Hepatocyte (in vitro differentiated cells): ENCODE measurements around the gene CFAP221. TPM values are rescaled to one million over a fixed set of nuclear protein-coding genes. Genes with fewer than 3 reads are reported as not detected.

ENCODE experiments used
- DNase-seq: peaks from one replicate; pipeline ENCODE4 v3.0.0-alpha.2; 2016; ENCODE audit warnings: low spot score
- H2AFZ ChIP-seq: fragments of 200-600 bp; sonication (generic); 2 replicates; pipeline ENCODE4 v1.6.0; 2016; ENCODE audit warnings: antibody characterized with exemption, mild to moderate bottlenecking
- H3K27ac ChIP-seq: fragments of 200-600 bp; sonication (generic); 2 replicates; pipeline ENCODE4 v1.5.1; 2016; ENCODE audit warnings: mild to moderate bottlenecking
- H3K27me3 ChIP-seq: fragments of 200-600 bp; sonication (generic); 2 replicates; pipeline ENCODE4 v1.6.1; 2016
- H3K36me3 ChIP-seq: fragments of 200-600 bp; sonication (generic); replicated peaks from 2 replicates; pipeline ENCODE4 v1.5.1; 2016; ENCODE audit warnings: low read depth; ENCODE audit not compliant: insufficient read depth
- H3K4me1 ChIP-seq: fragments of 200-600 bp; sonication (generic); 2 replicates; pipeline ENCODE4 v1.5.1; 2016; ENCODE audit warnings: mild to moderate bottlenecking, moderate library complexity; ENCODE audit not compliant: insufficient read depth
- H3K4me2 ChIP-seq: fragments of 200-600 bp; sonication (generic); 2 replicates; pipeline ENCODE4 v1.6.0; 2016
- H3K4me3 ChIP-seq: fragments of 200-600 bp; sonication (generic); 2 replicates; pipeline ENCODE4 v1.5.1; 2016; ENCODE audit warnings: mild to moderate bottlenecking
- H3K79me2 ChIP-seq: fragments of 200-600 bp; sonication (generic); 2 replicates; pipeline ENCODE4 v1.6.0; 2017; ENCODE audit warnings: mild to moderate bottlenecking
- H3K9me2 ChIP-seq: fragments of 200-600 bp; sonication (generic); replicated peaks from 2 replicates; pipeline ENCODE4 v1.6.0; 2017; ENCODE audit warnings: mild to moderate bottlenecking; ENCODE audit not compliant: insufficient read depth
- H3K9me3 ChIP-seq: fragments of 200-600 bp; sonication (generic); 2 replicates; pipeline ENCODE4 v1.5.1; 2016; ENCODE audit warnings: low read depth, mild to moderate bottlenecking
- H4K20me1 ChIP-seq: fragments of 200-600 bp; sonication (generic); 2 replicates; pipeline ENCODE4 v1.6.0; 2016; ENCODE audit warnings: mild to moderate bottlenecking; ENCODE audit not compliant: insufficient read depth, poor library complexity, severe bottlenecking
- EZH2 ChIP-seq: fragments of 200-600 bp; sonication (generic); IDR thresholded peaks from 2 replicates; pipeline ENCODE4 v1.6.1; 2016; ENCODE audit warnings: antibody characterized with exemption, mild to moderate bottlenecking, borderline replicate concordance
- EZH2phosphoT487 ChIP-seq: fragments of 200-600 bp; sonication (generic); IDR thresholded peaks from one replicate; pipeline ENCODE4 v1.6.1; 2018; ENCODE audit warnings: antibody characterized with exemption, mild to moderate bottlenecking, low read depth, moderate library complexity; ENCODE audit not compliant: unreplicated experiment, severe bottlenecking
- WGBS: methylation state at CpG from one replicate; pipeline ENCODE4 v1.1.6; 2016; ENCODE audit warnings: low lambda C conversion rate; ENCODE audit errors: missing lambda C conversion rate; 5-methylcytosine and 5-hydroxymethylcytosine counted together
- polyA plus RNA-seq: library from polyadenylated mRNA; unstranded; fragments of >200 nt; fragmentation: Nextera tagmentation; extraction: Ambion mirVana; gene quantifications from 2 replicates; pipeline ENCODE4 v1.2.1, GENCODE V29; 2016
- total RNA-seq: library from RNA; depleted of rRNA; stranded (reverse); fragments of >200 nt; gene quantifications from 2 replicates; pipeline ENCODE4 v1.2.3, GENCODE V29; 2014
- TF ChIP-seq, protein P1 (sequence below): fragments of 200-600 bp; sonication (generic); IDR thresholded peaks from 2 replicates; pipeline ENCODE4 v1.5.1; 2016; ENCODE audit warnings: antibody characterized with exemption, mild to moderate bottlenecking; ENCODE audit not compliant: poor library complexity

Gene CFAP221
- total and polyA plus RNA-seq, 2 experiments from 2014 or later: 3.3 to 3.4 TPM

DNA sequence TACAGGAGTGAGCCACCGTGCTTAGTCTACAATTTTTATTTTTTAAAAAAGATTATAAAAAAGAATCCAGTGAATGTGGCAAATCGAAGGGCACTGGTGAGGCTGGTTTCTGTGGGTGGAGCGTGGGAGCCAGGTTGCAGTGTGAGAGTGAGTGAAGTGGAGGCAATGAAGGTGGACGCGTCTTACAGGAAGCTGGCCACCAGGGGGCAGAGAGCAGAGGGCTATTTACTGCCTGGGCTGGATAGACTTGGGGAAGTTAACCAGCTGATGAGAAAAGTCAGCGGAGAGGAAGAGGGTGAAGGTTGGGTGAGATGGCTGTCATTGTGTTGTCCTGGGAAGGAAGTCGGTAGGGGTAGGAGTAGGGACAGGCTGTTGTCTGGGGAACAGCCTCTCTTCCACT, 26.8 kb upstream of the CFAP221 start:
- 32% methylated on average over 7 of the region's 7 CpGs for WGBS
- Histone ChIP-seq H3K9me2 (no peaks in the 10 kb centered on the region), H3K4me3 (no peak overlapping the region), H3K79me2 (no peaks in the 10 kb centered on the region), H3K36me3 (no peaks in the 10 kb centered on the region), H4K20me1 (no peaks in the 10 kb centered on the region), H3K4me2 (no peak overlapping the region), H3K27me3 (peaks cover 4% of the 10 kb centered on the region), H3K9me3 (no peaks in the 10 kb centered on the region), H3K27ac (no peak overlapping the region), H2AFZ (no peak overlapping the region), H3K4me1 (no peaks in the 10 kb centered on the region)
- TF ChIP-seq EZH2: no peak
- TF ChIP-seq EZH2phosphoT487: no peak
- TF ChIP-seq, protein P1, sequence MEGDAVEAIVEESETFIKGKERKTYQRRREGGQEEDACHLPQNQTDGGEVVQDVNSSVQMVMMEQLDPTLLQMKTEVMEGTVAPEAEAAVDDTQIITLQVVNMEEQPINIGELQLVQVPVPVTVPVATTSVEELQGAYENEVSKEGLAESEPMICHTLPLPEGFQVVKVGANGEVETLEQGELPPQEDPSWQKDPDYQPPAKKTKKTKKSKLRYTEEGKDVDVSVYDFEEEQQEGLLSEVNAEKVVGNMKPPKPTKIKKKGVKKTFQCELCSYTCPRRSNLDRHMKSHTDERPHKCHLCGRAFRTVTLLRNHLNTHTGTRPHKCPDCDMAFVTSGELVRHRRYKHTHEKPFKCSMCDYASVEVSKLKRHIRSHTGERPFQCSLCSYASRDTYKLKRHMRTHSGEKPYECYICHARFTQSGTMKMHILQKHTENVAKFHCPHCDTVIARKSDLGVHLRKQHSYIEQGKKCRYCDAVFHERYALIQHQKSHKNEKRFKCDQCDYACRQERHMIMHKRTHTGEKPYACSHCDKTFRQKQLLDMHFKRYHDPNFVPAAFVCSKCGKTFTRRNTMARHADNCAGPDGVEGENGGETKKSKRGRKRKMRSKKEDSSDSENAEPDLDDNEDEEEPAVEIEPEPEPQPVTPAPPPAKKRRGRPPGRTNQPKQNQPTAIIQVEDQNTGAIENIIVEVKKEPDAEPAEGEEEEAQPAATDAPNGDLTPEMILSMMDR: peak; percentile 59
- DNase-seq: peak; percentile 75

DNA sequence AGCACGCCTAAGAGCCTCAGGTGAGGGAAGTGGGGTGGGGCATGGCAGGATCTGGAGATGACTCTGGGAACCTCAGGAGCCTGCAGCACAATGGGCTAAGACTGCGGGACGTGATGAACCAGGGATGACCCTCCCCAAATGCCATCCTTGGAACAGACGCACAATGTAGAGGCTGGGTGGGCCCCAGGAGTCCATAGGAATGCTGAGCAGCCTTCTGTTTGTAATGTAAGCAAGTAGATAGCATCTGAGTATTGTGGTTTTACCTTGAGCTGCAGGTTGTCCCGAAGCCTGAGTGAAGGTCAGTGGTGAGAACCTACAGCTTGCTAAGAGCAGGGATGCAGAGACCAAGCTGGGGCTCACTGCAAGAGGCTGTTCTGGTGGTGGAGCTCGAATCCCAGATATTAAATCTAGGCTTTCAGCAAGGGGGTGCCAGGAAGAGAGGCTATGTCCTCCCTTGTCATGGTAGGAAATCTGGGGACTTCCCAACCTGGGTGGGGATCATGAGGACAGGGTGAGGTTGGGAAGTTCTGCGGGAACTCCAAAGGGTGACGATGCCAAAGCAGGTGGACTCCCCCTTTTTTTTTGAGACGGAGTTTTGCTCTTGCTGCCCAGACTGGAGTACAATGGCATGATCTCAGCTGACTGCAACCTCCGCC, 25.7 kb upstream of the CFAP221 start:
- Histone ChIP-seq H3K27ac (no peak overlapping the region), H2AFZ (no peak overlapping the region), H4K20me1 (no peaks in the 10 kb centered on the region), H3K36me3 (no peaks in the 10 kb centered on the region), H3K9me2 (no peaks in the 10 kb centered on the region), H3K4me1 (no peaks in the 10 kb centered on the region), H3K27me3 (peaks cover 14% of the 10 kb centered on the region), H3K4me3 (no peak overlapping the region), H3K9me3 (no peaks in the 10 kb centered on the region), H3K79me2 (no peaks in the 10 kb centered on the region), H3K4me2 (no peak overlapping the region)
- no peak for DNase-seq
- WGBS: 69% methylated on average over 10 of the region's 10 CpGs
- TF ChIP-seq, protein P1: no peak
- TF ChIP-seq EZH2phosphoT487 (no peak), EZH2 (no peak)

DNA sequence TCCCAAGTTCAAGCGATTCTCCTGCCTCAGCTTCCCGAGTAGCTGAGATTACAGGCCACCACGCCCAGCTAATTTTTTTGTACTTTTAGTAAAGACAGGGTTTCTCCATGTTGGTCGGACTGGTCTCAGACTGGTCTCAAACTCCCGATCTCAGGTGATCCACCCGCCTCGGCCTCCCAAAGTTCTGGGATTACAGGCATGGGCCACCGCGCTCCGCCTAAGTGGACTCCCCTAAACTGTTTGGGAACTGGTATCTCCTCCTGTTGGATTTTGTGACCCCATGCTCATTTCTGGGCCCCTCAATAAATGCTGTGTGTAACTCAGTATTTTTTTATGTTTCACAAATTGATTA, 25.2 kb upstream of the CFAP221 start:
- Histone ChIP-seq H3K79me2 (no peaks in the 10 kb centered on the region), H3K4me3 (no peak overlapping the region), H2AFZ (no peak overlapping the region), H3K9me3 (no peaks in the 10 kb centered on the region), H3K27me3 (peaks cover 19% of the 10 kb centered on the region), H4K20me1 (no peaks in the 10 kb centered on the region), H3K4me1 (no peaks in the 10 kb centered on the region), H3K9me2 (no peaks in the 10 kb centered on the region), H3K4me2 (no peak overlapping the region), H3K36me3 (no peaks in the 10 kb centered on the region), H3K27ac (no peak overlapping the region)
- DNase-seq: no peak
- WGBS: 91% methylated on average over 10 of the region's 10 CpGs
- no peak for TF ChIP-seq EZH2
- no peak for TF ChIP-seq EZH2phosphoT487
- TF ChIP-seq, protein P1: no peak
